ENCODE results near the gene MMP28. TPM values are rescaled to one million over a fixed set of nuclear protein-coding genes. Genes with fewer than 3 reads are reported as not detected.

Gene MMP28
- total and polyA plus RNA-seq, 12 donors, result 0.67 to 11.1 (median 4.6) TPM

DNA sequence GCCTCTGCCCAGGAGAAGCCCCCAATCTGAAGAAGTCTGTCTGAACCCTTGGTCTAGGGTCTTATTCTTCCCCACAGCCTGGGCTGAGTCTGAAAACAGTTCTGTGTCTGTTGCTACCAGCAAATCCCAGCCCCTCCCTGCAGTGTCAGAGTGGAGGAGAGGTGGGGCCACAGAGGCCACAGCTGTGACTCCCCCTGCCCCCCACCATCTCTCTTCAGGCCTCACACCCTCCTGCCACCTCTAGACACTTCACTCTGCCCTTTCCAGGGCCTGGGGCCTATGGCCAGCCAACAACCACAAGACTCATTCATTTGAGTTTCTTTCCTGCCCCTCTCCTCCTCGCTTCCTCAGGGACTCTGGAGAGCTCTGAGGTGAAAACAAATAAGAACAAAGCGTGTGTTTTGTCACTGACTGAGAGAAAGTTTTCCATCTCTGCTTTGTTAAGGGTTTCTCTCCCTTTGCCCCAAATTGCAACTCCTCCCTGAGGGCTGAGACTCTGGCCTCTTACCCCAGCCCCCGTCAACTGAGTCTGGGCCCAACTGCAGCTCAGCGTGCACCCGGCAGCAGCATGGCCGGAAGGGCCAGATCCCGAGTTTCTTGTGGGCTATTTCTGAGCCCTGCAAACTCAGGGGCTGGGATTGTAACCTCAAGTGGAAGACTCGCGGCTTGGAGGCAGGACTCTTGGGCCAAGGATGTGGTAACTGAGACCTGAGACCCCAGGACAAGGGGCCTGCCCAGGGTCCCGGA, 21.6 kb downstream of the MMP28 start:
- 76 to 82% (median 78%) methylated on average over 6 to 10 of the region's 10 CpGs for WGBS, 4 donors
- TF ChIP-seq POLR2A (IDR thresholded peaks at IDR 0.05), result no peak
- TF ChIP-seq, protein P1, sequence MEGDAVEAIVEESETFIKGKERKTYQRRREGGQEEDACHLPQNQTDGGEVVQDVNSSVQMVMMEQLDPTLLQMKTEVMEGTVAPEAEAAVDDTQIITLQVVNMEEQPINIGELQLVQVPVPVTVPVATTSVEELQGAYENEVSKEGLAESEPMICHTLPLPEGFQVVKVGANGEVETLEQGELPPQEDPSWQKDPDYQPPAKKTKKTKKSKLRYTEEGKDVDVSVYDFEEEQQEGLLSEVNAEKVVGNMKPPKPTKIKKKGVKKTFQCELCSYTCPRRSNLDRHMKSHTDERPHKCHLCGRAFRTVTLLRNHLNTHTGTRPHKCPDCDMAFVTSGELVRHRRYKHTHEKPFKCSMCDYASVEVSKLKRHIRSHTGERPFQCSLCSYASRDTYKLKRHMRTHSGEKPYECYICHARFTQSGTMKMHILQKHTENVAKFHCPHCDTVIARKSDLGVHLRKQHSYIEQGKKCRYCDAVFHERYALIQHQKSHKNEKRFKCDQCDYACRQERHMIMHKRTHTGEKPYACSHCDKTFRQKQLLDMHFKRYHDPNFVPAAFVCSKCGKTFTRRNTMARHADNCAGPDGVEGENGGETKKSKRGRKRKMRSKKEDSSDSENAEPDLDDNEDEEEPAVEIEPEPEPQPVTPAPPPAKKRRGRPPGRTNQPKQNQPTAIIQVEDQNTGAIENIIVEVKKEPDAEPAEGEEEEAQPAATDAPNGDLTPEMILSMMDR (IDR thresholded peaks at IDR 0.05), result no peak
- no peak for DNase-seq
- H3K27ac ChIP-seq, result peak overlapping the region in 1 of 5 donors; percentile 33
- intact Hi-C loops (cut with DNase I), result no loop called here
- H3K36me3 ChIP-seq (replicated peaks in 1 of 2), result no peaks in the 10 kb centered on the region
- no peaks in the 10 kb centered on the region for H3K27me3 ChIP-seq
- no peak overlapping the region for H3K4me3 ChIP-seq
- H3K9me3 ChIP-seq (replicated peaks in 1 of 3), result no peaks in the 10 kb centered on the region
- no peaks in the 10 kb centered on the region for H3K4me1 ChIP-seq (replicated peaks in 1 of 2)

DNA sequence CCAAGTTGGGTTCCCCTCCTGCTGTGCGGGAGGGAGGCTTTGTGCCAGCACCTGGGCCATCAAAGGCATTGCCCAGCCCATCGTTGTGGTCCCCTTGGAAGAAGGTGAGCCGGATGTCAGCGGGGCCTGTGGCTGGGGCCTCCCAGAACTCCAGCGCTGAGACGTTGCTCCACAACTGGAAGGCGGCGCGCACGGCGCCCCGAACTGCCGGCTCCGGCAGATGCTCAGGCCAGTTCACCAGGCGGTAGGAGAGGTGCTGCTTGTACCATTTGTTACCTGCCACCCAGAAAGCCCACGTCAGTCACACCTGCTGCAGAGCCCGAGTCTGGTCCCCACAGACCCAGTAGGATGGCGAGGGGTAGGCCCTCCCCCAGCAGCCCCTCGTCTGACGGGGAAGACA, 22.3 kb downstream of the MMP28 start:
- H3K27ac ChIP-seq, result no peak overlapping the region
- H3K27me3 ChIP-seq, result no peaks in the 10 kb centered on the region
- no peak for DNase-seq
- H3K4me1 ChIP-seq (replicated peaks in 1 of 2), result no peaks in the 10 kb centered on the region
- TF ChIP-seq, protein P1 (IDR thresholded peaks at IDR 0.05), result no peak
- TF ChIP-seq POLR2A (IDR thresholded peaks at IDR 0.05), result no peak
- intact Hi-C loops (cut with DNase I), result no loop called here
- WGBS, 4 donors, result 89 to 90% (median 90%) methylated on average over 10 to 20 of the region's 20 CpGs; no CpG with 5 or more reads in 1 of the 4 donors
- H3K9me3 ChIP-seq (replicated peaks in 1 of 3), result no peaks in the 10 kb centered on the region
- no peaks in the 10 kb centered on the region for H3K36me3 ChIP-seq (replicated peaks in 1 of 2)
- H3K4me3 ChIP-seq, result no peak overlapping the region

DNA sequence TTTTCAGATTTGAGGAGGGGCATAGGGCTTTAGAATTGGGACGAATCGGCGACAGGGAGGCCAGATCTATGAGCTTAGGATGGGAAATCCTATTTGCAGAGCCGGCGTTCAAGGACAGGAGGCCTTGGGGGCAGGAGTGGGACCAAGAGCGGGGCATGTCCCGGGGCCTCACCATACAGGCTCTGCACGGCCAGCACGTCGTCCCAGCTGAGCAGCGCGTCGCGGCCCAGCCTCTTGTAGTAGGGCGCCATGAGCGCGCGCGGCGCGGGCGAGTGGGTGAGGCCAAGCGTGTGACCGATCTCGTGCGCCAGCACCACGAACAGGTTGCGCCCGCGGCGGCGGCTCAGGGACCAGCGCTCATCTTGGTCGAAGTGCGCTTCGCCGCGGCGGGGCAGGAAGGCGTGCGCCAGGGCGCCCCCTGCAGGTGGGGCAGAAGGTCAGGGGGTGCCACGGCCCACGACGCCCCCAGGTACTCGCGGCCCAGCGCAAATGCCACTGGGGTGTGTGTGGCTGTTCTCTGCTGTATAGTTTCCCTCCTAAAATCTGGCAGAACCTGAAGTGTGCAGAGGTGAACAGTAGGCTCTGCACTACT, 25.4 kb downstream of the MMP28 start:
- Histone ChIP-seq H3K27ac (no peak overlapping the region), H3K36me3 (replicated peaks in 1 of 2) (no peaks in the 10 kb centered on the region), H3K9me3 (replicated peaks in 1 of 3) (no peaks in the 10 kb centered on the region), H3K4me3 (no peak overlapping the region), H3K4me1 (replicated peaks in 1 of 2) (no peaks in the 10 kb centered on the region), H3K27me3 (no peaks in the 10 kb centered on the region)
- WGBS, 4 donors, result 79 to 96% (median 86%) methylated on average over 21 to 48 of the region's 48 CpGs
- no peak for DNase-seq
- intact Hi-C loops (cut with DNase I), result loop anchor here in 1 of 2 donors (5.0 kb wide), 1 partner anchor 37 kb away; the partner anchor contains the start of gene TAF15
- TF ChIP-seq, protein P1 (IDR thresholded peaks at IDR 0.05), result no peak
- TF ChIP-seq POLR2A (IDR thresholded peaks at IDR 0.05), result no peak

DNA sequence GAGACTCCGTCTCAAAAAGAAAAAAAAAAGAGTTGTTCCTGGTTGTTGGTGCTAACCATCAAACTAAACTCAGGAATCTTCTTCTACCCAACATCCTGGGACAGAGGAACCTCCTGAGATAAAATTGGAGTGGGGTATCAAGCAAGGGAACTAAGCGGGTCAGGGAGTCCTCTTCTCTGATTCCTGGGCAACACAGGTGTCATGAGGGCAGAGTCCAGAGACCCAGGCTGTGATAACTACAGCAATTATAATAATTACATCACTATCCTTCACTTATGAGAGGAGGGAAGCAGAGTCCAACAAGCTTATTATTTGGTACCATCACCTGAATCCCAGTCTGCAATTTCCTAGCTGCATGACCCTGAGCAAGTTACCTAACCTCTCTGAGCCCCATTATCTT, 26.6 kb downstream of the MMP28 start:
- peaks cover 5 to 11% of the 10 kb centered on the region in 2 donors for H3K4me1 ChIP-seq (replicated peaks in 1 of 2)
- no peaks in the 10 kb centered on the region for H3K36me3 ChIP-seq (replicated peaks in 1 of 2)
- H3K27me3 ChIP-seq, result no peaks in the 10 kb centered on the region
- no peak overlapping the region for H3K27ac ChIP-seq
- no peak overlapping the region for H3K4me3 ChIP-seq
- no peak for DNase-seq
- no peaks in the 10 kb centered on the region for H3K9me3 ChIP-seq (replicated peaks in 1 of 3)
- WGBS, 4 donors, result 85 to 98% (median 93%) methylated on average over 2 of the region's 2 CpGs
- no peak for TF ChIP-seq POLR2A (IDR thresholded peaks at IDR 0.05)
- TF ChIP-seq, protein P1 (IDR thresholded peaks at IDR 0.05), result no peak
- intact Hi-C loops (cut with DNase I), result loop anchor here in 1 of 2 donors (5.0 kb wide), 1 partner anchor 39 kb away; the partner anchor contains the start of gene TAF15
